Type B pancreatic cell (in vitro differentiated cells): Measurements from ENCODE around the gene RNF6. TPM values are rescaled to one million over a fixed set of nuclear protein-coding genes. Genes with fewer than 3 reads are reported as not detected.

ENCODE experiments used
- DNase-seq: peaks from one replicate; pipeline ENCODE4 v3.0.0; 2021; ENCODE audit warnings: mixed read lengths; ENCODE audit not compliant: unreplicated experiment; ENCODE audit errors: extremely low spot score
- H3K27ac Mint-ChIP-seq: 2 replicates; pipeline ENCODE4 v1.8.0; 2021; ENCODE audit warnings: mild to moderate bottlenecking, mixed read lengths
- H3K27me3 Mint-ChIP-seq: 2 replicates; pipeline ENCODE4 v1.8.0; 2021; ENCODE audit warnings: mixed read lengths
- H3K36me3 Mint-ChIP-seq: 2 replicates; pipeline ENCODE4 v1.8.0; 2021; ENCODE audit warnings: mixed read lengths
- H3K4me1 Mint-ChIP-seq: one replicate; pipeline ENCODE4 v1.8.0; 2021; ENCODE audit warnings: mixed read lengths; ENCODE audit not compliant: unreplicated experiment
- H3K4me3 Mint-ChIP-seq: 2 replicates; pipeline ENCODE4 v1.8.0; 2021; ENCODE audit warnings: mild to moderate bottlenecking, mixed read lengths
- H3K9me3 Mint-ChIP-seq: 2 replicates; pipeline ENCODE4 v1.8.0; 2021; ENCODE audit warnings: mixed read lengths
- total RNA-seq: library from RNA; stranded (reverse); gene quantifications from 2 replicates; pipeline ENCODE4 v1.2.1, GENCODE V29; 2021; ENCODE audit warnings: low replicate concordance
- TF ChIP-seq, protein P1 (sequence below): fragments of 200-600 bp; sonication (generic); conservative IDR thresholded peaks from 2 replicates; pipeline ENCODE4 v1.5.0; 2021; ENCODE audit warnings: antibody characterized with exemption, mild to moderate bottlenecking

RNF6 gene
- total RNA-seq, 1 donor from 2014 or later, result 27.0 TPM

DNA sequence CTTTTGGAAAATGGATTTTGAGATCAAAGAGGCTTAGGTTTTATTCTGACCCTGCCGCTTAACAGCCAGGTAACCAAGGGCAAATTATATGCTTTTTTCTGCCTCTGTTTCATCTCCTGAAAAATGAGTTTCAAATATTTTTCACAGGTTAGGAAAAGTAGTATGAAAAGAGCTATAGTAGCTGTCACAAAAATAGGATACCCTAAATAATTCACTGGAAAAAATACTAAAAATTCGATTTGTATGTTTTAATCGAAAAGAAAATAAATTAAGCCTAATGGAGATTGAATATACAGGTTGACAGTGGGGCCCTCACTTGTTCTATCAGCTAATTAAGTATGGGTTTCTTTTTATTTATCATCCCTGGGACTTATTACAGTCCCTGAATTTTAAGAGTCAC is 58.3 kb downstream of the RNF6 start:
- H3K4me1 Mint-ChIP-seq, result no peaks in the 10 kb centered on the region
- no peaks in the 10 kb centered on the region for H3K36me3 Mint-ChIP-seq
- TF ChIP-seq, protein P1, sequence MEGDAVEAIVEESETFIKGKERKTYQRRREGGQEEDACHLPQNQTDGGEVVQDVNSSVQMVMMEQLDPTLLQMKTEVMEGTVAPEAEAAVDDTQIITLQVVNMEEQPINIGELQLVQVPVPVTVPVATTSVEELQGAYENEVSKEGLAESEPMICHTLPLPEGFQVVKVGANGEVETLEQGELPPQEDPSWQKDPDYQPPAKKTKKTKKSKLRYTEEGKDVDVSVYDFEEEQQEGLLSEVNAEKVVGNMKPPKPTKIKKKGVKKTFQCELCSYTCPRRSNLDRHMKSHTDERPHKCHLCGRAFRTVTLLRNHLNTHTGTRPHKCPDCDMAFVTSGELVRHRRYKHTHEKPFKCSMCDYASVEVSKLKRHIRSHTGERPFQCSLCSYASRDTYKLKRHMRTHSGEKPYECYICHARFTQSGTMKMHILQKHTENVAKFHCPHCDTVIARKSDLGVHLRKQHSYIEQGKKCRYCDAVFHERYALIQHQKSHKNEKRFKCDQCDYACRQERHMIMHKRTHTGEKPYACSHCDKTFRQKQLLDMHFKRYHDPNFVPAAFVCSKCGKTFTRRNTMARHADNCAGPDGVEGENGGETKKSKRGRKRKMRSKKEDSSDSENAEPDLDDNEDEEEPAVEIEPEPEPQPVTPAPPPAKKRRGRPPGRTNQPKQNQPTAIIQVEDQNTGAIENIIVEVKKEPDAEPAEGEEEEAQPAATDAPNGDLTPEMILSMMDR, result no peak
- no peaks in the 10 kb centered on the region for H3K9me3 Mint-ChIP-seq
- no peak overlapping the region for H3K4me3 Mint-ChIP-seq
- H3K27me3 Mint-ChIP-seq, result no peaks in the 10 kb centered on the region
- DNase-seq, result no peak
- H3K27ac Mint-ChIP-seq, result no peak overlapping the region

Other genes starting within 250 kb of the RNF6 start
- gene SHISA2, start 170.3 kb downstream of the RNF6 start, total RNA-seq, result 10.0 and 25.7 TPM in 2 replicates
- 22.8 and 26.3 TPM in 2 replicates for gene CDK8, start 31.8 kb upstream of the RNF6 start, total RNA-seq